Stimulated activated CD8-positive, alpha-beta memory T cell treated with anti-CD3 and anti-CD28 coated beads, Interleukin-12 subunit alpha, Interleukin-12 subunit beta, amount 100 ng/mL, for 24 hours (primary cell): ENCODE data around the gene ZNF467.

Experiments
- DNase-seq: peaks from one replicate; pipeline ENCODE4 v3.0.0-alpha.2; 2020; ENCODE audit errors: extremely low read depth

The ZNF467 gene

GRCh38 chr7:149787428-149788299 lies 14.3 kb upstream of the ZNF467 start:
- DNase-seq = no peak

GRCh38 chr7:149785983-149786382 lies 12.6 kb upstream of the ZNF467 start:
- DNase-seq = no peak

DNA sequence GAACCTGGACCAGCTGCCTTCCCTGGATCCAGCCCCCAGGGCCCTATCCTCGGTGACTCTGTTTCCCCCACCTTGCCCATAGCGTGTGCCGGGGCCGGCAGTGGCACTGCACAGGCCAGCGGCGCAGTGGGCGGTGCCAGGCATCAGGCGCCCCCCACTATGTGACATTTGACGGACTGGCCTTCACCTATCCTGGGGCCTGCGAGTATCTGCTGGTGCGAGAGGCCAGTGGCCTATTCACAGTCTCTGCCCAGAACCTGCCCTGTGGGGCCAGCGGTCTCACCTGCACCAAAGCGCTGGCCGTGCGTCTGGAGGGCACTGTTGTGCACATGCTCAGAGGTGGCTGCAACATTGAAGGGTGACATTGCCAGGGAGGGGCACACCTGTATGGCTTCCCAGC lies 12.0 kb upstream of the ZNF467 start:
- no peak for DNase-seq

GRCh38 chr7:149784251-149784608 lies 10.8 kb upstream of the ZNF467 start:
- no peak for DNase-seq

DNA sequence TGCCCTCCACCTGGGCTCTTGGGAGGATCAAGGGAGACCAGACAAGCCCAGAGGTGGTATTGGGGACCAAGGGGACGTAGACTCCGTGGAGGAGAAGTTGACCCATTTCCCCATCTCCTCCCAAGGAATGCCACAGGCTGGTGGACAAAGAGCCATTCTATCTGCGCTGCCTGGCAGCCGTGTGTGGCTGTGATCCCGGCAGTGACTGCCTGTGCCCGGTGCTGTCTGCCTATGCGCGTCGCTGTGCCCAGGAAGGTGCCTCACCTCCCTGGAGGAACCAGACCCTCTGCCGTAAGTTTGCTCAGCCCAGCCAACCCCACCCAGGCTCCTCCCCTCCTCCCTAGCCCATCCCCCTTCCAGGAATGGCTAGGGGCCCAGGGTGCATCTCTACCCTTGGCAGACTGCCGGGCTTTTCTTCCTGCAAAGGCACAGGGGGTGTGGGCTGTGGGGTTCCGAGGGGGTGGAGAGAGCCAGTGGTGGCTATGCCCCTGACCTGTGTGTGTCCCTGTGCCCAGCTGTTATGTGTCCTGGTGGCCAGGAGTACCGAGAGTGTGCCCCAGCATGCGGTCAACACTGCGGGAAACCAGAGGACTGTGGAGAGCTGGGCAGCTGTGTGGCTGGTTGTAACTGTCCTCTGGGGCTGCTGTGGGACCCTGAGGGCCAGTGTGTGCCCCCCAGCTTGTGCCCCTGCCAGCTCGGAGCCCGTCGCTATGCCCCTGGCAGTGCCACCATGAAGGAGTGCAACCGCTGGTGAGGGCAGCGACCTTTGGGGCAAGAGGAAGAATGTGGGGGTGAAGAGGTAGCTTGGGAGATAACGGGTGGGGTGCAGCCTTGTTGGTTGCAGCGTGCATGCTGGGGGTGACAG lies 10.2 kb upstream of the ZNF467 start:
- DNase-seq = no peak

GRCh38 chr7:149782682-149783345 lies 9.4 kb upstream of the ZNF467 start:
- no peak for DNase-seq

- no peak for DNase-seq
These were observed 8.5 kb upstream of the ZNF467 start for GRCh38 chr7:149781921-149782320.

DNA sequence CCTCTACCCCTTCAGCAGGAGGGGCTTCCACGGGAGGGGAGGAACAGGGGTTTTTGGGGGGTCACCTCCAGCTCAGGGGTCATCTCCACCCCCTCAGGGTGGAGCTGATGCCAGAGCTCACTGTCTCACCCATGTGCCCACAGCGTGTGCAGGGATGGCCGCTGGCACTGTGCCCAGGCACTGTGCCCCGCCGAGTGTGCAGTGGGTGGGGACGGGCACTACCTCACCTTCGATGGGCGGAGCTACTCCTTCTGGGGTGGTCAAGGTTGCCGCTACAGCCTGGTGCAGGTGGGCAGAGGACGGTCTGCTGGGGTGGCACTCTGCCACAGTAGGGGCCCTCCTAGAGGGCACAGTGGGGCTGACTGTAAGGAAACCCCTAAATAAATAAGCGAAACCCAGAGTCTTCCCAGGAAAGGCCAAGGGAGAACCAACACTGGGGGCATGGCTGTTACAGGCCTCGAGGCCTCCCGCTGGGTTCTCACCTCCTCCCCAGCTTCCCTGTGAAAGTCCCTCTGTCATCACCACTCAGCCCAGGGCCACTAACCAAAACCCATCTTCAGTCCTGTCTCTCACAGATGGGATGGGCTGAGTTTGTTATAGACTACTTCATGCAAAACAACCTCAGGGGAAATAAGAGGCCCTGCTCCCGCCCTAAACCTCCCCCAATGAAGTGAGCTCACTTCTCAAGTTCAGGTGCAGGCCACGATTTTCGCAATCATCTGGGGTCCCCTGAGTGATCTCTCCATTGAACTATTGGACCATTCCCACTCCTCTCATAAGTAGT lies 7.4 kb upstream of the ZNF467 start:
- no peak for DNase-seq

GRCh38 chr7:149780056-149780455 lies 6.7 kb upstream of the ZNF467 start:
- no peak for DNase-seq

DNA sequence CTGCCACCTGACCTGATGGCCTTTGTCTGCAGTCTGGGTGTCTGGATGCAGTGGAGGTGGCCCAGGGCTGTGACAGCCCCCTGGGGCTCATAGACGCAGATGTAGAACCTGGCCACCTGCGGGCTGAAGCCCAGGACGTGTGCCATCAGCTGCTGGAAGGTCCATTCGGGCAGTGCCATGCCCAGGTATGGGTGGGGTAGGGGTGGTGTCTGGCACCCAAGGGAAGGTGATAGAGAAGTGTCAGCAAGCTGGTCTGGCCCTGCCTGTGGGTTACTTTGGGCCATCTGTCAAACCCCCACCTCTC lies 6.1 kb upstream of the ZNF467 start:
- DNase-seq = no peak

GRCh38 chr7:149778696-149779501 lies 5.5 kb upstream of the ZNF467 start:
- no peak for DNase-seq

- DNase-seq = no peak
These were observed 4.9 kb upstream of the ZNF467 start for GRCh38 chr7:149778327-149778637.

DNA sequence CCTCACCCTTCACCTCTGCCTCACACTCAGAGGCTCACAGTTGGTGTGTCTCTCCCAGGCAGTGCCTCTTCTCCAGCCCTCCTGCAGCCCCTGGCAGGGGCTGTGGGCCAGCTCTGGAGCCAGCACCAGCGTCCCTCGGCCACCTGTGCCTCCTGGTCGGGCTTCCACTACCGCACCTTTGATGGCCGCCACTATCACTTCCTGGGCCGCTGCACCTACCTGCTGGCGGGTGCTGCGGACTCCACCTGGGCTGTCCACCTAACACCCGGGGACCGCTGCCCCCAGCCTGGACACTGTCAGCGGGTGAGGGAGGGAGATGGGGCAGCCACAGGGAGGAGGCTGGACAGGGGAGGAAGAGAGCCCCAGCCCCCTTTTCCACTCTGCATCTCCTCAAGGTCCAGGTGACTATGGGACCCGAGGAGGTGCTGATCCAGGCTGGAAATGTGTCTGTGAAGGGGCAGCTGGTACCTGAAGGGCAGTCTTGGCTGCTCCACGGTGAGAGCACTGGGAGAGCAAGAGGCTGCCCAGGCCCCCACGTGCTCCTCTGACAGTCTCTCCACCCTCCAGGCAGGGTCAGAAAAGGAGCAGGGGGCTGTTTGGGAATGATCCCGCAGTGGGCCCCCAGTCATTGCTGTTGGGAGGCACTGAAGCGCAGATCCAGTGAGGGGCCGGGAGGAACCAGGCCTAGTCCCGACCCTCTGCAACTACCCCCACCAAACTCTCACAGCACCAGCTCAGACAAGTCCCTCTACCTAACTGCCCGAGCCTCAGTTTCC lies 4.4 kb upstream of the ZNF467 start:
- DNase-seq = no peak

DNA sequence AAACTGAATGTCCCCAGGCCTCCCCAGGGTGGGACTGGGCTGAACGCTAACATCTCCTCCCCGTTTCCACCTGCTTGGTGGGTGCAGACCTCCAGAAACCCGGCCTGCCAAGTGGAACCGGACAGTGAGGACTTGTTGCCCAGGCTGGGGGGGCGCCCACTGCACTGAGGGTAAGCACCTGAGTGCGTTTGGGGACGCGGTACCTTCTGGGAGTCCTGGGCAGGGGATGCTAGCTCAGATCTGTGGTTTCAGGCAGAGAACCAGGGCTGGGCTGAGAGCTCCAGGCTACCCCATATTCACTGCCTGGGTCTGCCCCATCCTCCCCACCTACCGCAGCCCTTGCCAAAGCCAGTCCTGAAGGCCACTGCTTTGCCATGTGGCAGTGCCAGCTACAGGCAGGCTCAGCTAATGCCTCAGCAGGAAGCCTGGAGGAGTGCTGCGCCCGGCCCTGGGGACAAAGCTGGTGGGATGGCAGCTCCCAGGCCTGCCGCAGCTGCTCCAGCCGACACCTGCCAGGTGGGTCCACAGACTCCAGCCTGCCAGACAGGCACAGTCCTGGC lies 3.5 kb upstream of the ZNF467 start:
- DNase-seq = no peak

DNA sequence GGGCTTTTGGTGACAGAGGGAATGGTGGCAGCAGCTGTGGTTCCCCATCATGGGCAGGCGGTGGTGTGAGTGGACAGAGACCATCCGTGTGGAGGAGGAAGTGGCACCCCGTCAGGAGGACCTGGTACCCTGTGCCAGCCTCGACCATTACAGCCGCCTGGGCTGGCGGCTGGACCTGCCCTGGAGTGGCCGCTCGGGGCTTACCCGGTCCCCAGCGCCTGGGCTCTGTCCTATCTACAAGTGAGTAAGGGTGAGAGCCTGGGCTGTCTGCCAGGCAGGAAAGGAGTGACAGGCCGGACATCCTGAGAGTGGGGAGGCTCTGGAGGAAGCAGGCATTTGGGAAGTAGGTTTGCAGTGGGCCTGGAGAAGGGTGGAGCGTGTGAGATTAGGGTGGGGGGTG lies 2.9 kb upstream of the ZNF467 start:
- no peak for DNase-seq

- no peak for DNase-seq
These were observed 1.8 kb upstream of the ZNF467 start for GRCh38 chr7:149775176-149775556.

DNA sequence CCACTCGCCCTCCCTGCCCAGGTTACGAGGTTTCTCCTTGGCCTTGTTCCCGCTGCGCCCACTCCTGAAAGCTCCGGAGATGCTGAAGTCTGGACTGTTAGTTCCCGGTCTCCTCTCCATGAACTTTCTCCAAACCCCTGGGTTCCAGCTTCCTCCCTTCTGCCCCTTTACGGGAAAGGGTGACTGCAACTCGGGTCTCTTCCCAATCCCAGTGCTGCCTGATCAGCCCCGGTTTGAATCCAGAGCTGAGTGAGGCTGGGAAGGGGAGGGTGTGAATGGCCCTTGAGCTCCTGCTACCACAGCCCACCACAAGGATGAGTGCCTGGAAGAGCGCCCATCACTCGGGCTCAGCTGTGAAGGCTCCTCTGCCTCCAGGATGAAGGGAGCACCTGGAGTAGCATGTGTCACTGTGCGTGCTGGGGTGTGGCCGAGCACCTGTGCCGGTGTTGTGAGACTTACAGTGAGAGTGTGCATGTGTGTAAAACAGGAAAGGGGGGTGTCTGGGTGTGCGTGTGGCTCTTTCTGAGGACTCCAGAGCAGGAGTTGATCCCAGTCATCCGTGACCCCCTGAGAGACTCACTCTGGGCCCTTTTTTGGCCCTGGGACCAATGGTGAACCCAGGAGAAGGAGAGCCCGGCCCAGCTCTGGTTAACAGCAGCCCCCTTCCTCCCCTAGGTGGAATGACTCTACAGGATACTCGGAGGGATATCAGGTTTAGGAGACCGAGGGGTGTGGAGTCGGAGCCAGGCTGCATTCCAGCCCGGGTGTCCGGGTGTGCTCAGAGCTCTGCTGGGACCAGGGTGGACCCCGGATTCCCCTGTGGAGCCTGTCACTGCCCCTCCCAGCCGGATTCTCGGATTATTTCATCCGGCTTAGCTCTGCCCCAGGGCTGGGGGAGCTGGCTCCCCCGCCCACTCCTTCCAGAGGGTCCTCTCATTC lies 1.1 kb upstream of the ZNF467 start:
- no peak for DNase-seq

DNA sequence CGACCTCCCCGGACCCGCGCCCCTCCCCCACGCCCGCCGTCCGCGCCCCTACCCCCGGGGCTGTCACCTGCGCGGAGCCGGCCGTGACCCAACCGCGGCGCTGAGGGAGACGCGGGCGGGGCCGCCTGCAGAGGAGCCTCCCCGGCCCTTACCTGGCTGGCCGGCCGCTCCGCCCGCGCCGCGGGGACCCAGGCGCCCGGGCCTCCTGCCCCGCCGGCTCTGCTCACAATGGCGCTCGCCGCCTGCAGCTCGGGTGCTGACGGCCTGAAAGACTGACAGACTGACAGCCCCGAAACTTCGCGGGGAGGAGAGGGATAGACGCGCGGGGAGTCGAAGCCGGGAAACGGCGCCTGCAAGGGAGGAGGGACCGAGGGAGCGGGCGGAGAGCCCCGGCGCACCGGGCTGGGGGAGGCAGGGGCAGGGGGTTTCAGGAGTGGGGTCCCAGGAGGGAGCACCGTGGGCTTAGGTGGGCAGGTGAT lies 393 bp downstream of the ZNF467 start:
- no peak for DNase-seq
